Measurements from ENCODE around the gene ARID1B. TPM values are rescaled to one million over a fixed set of nuclear protein-coding genes. Genes with fewer than 3 reads are reported as not detected.

ARID1B gene
- total RNA-seq, 1 experiment from 2014 or later: 60.3 TPM

- Mint-ChIP-seq H3K4me3 (no peak overlapping the region), H3K36me3 (no peaks in the 10 kb centered on the region), H3K9me3 (no peaks in the 10 kb centered on the region), H3K27me3 (ENCODE audit: low read depth) (no peaks in the 10 kb centered on the region), H3K4me1 (peaks cover 70% of the 10 kb centered on the region), H3K27ac (no peak overlapping the region)
- ATAC-seq (no peak), DNase-seq (ENCODE audit: low spot score) (no peak)
- POLR2A ChIA-PET: no interaction called here
- CTCF ChIA-PET: interaction anchor here (1.3 kb wide), 1 partner anchor 19 kb away, joined by 4 read pairs; no protein-coding TSS in a partner anchor
- TF ChIP-seq AR (CRISPR knock-in tag; IDR thresholded peaks at IDR 0.05) (no peak), ZNF512 (CRISPR knock-in tag; IDR thresholded peaks at IDR 0.05; ENCODE audit: borderline replicate concordance) (no peak), CTCF (IDR thresholded peaks at IDR 0.05) (no peak), MLX (CRISPR knock-in tag; IDR thresholded peaks at IDR 0.05) (no peak), TEAD4 (CRISPR knock-in tag; IDR thresholded peaks at IDR 0.05) (no peak), TCF7 (CRISPR knock-in tag; IDR thresholded peaks at IDR 0.05; ENCODE audit: low read depth) (no peak)
Measured at GRCh38 chr6:156878681-156879080, 101.5 kb downstream of the ARID1B start.

- CTCF ChIA-PET: no interaction called here
- TF ChIP-seq CBFB (CRISPR knock-in tag; IDR thresholded peaks at IDR 0.05; ENCODE audit: low read depth): no peak
- no peak for TF ChIP-seq NFYB (CRISPR knock-in tag; conservative IDR thresholded peaks at IDR 0.05; ENCODE audit: low read depth)
- TF ChIP-seq ZNF671 (CRISPR knock-in tag; IDR thresholded peaks at IDR 0.05): no peak
- TF ChIP-seq E2F1 (CRISPR knock-in tag; IDR thresholded peaks at IDR 0.05): no peak
- TF ChIP-seq MXD4 (CRISPR knock-in tag; IDR thresholded peaks at IDR 0.05; ENCODE audit: borderline replicate concordance): no peak
- no peak for TF ChIP-seq IRF1 (CRISPR knock-in tag; IDR thresholded peaks at IDR 0.05)
- no peak for TF ChIP-seq TP53 (CRISPR knock-in tag; IDR thresholded peaks at IDR 0.05)
- TF ChIP-seq KAT7 (CRISPR knock-in tag; IDR thresholded peaks at IDR 0.05; ENCODE audit: borderline replicate concordance): no peak
- TF ChIP-seq ZNF425 (CRISPR knock-in tag; conservative IDR thresholded peaks at IDR 0.05): no peak
- Mint-ChIP-seq H3K4me1 (peaks cover 72% of the 10 kb centered on the region), H3K27me3 (ENCODE audit: low read depth) (no peaks in the 10 kb centered on the region), H3K9me3 (no peaks in the 10 kb centered on the region), H3K27ac (0 out of 2 replicates have a peak overlapping the region, but pooled peaks have one; percentile 19), H3K4me3 (no peak overlapping the region), H3K36me3 (no peaks in the 10 kb centered on the region)
- DNase-seq (ENCODE audit: low spot score) (no peak), ATAC-seq (no peak)
- POLR2A ChIA-PET: no interaction called here
Measured at GRCh38 chr6:156879186-156879585, 102.0 kb downstream of the ARID1B start.
